Bone marrow (tissue), 2 donors: Measurements from ENCODE around the gene VWA5B1.
"Not testable (repeated sequence)": the region's sequence is repeated elsewhere in the genome, so short reads cannot be mapped to it uniquely, and the experiment has no call there.

Experiments used
- DNase-seq, 2 donors: peaks; one replicate each; lab custom pipeline; 2025; lab: John Stamatoyannopoulos, UW

Gene VWA5B1

DNA sequence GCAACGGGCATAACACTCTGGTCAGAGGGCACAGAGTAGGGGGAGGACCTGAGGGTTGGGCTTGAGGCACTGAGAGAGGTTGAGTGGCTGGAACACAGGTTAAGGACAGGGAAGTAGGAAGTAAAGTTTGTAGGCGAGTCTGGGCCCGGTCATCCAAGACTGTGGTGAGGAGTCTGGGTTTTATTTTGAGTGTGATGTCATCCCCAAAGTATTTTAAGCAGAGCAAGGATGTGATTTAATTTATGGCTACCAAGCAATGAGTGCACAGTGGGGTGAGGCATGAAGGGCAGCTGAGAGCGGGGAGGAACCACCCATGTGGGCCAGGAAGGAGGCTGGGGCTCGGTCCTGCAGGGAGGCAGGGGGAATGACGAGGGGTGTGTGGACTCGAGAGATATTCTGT, 11.2 kb upstream of the VWA5B1 start:
- no peak for DNase-seq

DNA sequence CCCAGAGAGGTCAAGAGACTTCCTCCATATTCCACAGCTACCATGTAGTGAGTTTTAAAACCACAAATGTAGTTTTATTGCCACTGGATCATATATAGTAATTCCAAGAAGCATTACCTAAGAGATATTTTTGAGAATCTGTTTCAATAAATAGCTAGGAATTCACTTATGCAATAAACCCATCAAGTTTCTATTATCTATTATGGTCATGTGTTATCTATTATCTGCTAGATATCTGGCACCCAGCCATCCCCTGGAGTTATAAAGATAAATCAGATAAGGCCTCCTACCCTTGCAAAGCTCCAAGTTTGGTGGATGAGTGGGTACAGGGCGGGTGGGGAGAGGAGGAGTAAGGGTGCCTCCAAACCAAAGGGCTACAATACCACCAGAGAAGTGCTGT, 10.3 kb upstream of the VWA5B1 start:
- DNase-seq: no peak

DNA sequence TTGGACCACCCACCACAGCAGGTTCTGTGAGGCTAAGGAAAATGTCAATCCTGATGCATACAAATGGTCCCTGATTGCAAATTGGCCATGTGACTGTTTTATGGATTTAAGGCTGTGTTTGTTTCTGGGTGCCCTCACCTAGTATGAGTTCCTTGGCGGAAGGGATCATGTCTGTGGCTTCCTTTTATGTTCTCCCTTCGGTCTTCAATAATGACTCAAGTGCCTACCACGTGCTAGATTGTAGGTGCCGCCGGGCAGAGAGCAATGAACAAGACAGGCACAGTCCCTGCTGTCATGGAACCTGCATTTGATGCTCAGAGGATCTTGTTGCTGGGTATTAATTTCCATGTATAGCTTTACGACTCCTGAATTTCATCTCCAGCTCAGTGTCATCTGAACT, 9.8 kb upstream of the VWA5B1 start:
- DNase-seq: no peak

DNA sequence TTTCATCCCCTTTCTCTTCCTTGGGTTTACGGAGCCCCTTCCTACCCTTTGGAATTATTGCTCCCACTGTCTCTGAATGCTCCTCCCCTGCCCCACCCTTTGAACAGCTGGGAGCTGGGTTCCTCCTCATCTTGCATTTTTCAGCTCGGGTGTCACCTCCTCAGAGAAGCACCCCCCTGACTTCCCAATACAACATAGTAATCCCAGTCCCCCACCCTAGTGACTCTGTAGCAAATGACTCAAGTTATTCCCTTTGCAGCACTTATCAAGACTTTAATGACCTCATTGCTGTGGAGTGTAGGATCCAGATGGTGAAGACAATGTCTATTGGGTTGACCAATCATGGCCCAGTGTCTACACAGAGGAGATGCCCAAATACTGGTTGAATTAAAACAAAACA, 8.9 kb upstream of the VWA5B1 start:
- DNase-seq: no peak

DNA sequence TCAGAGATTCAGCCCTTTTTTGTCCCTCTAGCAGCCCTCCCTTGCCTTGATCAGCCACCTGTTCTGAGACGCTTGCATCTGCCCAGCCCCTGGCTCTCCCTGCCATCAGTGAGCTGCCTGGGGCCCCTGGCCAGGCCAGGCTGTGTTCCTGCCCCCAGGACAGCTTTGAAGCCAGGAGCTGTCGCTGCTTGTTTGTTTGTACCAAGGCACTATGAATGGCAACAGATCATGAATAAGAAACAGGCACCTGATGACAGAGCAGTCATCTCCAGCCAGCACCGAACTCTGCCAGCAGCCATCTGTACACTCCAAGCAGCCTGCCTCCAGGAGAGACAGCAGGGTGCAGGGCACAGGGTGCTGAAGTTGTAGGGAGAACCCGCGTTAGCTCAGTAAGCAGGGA, 8.1 kb upstream of the VWA5B1 start:
- DNase-seq: no peak

DNA sequence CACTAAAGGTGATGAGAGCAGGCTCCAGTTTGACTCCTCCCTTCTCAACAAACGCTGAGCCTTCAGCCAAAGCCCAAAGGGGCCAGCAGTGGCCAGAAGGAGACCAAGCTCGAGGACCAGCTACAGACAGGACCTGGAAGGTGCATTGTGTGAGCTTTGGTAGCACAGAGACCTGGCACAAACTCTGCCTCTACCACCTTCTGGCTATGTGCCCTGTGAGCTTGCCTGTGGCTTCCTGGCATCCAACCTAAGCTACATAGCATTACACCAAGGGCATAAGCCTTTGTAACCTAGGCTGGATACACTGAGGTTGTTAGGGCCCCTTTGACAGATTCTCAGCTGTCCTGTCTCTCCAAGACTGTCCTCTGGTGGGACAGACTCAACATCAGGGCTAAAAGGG, 6.6 kb upstream of the VWA5B1 start:
- no peak for DNase-seq

DNA sequence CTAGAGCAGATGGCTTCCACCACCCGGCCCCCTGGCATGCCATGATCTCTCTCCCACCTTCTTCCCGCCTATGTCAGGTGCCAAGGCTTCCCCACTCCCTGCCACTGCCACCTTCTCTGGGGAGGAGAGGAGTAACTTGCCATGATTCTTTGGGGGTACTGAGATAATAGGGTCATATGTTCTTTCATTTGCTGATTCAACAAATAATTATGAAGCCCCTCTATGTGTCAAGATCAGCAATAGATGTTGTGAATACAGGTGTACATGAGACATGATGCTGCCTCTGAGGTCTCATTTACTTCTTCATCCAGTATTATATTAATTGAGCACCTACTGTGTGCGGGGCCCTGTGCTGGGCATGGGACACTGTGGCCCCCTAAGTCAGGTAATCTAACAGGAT, 6.0 kb upstream of the VWA5B1 start:
- DNase-seq: no peak

DNA sequence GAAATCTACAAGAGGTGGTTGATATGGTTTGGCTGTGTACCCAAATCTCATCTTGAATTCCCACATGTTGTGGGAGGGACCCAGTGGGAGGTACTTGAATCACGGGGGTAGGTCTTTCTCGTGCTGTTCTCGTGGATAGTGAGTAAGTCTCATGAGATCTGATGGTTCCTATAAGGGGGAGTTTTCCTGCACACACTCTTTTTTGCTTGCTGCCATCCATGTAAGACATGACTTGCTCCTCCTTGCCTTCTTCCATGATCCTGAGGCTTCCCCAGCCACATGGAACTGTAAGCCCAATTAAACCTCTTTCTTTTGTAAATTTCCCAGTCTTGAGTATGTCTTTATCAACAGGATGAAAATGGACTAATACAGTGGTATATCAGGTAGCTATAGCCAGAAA, 5.2 kb upstream of the VWA5B1 start:
- DNase-seq: no peak

DNA sequence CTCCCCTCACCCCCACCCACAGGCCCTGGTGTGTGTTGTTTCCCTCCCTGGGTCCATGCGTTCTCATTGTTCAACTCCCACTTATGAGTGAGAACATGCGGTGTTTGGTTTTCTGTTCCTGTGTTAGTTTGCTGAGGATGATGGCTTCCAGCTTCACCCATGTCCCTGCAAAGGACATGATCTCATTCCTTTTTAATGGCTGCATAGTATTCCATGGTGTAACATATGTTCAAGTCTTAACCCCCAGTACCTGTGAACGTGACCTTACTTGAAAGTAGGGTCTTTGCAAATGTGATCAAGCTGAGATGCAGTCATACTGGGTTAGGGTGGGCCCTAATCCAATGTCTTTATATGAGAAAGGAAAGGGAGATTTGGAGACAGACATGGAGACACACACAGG, 3.0 kb upstream of the VWA5B1 start:
- DNase-seq: not testable (repeated sequence)

DNA sequence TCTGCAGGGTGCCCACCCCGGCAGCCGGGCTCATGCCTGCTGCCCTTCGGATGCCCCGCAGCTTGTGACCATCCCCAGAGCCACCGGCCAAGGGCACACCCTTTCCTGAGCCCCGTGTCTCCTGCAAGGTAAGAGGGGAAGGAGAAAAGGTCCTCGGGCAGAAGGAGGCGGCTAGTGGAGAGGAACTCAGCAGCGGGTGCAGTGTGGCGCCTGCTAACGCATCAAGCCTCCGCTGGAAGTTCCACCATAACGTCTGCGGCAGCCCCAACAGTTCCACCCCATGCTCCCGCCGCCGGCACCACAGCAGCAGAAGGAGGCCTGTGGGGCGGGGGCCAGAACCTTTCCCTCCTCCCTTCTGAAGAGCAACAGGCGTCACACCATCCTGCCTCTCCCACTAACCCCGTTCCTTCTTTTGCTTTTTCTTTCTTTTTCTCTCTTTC, 990 bp downstream of the VWA5B1 start:
- no peak for DNase-seq

DNA sequence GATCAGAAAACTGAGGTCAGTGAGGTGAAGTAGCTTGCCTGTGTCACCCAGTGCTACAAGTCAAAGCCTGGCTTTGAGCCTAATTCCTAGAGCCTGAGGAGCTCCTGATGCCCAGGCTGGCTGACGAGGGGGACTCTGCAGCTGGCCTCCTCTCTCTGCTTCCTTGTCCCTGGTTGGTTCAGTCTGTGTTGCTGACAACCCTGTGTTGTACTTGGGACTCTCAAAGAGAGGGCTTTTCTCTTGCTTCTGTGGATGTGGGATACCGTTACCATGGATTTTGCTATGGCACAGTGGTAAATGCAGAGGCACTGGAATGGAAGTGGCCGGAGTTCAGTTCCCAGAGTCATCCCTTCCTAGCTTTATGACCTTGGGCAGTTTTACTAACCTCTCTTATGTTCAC, 8.0 kb downstream of the VWA5B1 start:
- DNase-seq: no peak

DNA sequence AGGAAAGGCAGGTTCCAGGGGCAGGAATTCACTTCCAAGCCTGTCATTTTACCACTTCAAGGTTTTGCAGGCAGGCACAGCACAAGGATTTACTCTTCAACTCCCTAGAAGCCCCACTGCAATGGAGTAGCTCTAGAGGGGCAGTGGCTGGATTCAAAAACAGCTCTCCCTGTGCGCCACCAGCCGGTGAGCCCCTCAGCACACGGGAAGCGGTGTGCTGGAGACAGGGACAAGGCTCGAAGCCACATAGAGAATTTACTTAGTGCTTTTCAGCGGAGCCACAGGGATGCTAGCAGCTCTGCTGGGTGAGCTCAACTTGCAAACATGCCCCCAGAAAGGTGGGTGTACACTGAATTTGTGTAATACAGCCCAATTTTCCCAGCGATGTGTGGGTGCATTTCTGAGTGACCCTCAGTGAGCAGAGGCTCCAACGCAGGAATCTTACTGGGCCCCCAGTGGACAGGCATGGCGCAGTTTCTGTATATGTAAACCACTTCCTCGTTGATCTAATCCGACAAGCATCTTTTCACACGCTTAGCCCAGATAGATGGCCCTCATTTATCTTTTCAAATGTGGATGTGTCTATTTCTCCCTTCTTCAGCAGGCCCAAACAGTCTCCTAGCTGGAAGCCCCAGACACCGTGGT, 10.9 kb downstream of the VWA5B1 start:
- DNase-seq: no peak

DNA sequence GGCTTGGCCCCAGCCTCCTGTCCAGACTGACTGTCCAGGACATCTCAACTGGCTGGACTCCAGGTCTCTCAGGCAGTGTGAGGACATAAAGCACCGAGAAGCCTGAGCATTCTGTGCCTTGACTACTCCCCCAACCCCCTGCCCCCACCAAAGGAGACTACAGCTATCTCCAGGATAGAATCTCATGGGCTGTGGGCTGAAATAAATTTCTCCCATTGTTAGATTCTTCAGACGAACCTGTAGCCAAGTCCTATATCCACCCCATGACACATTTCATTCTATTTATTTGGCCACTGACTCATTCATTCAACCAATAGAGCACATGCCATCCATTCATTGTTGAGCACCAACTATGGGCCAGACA, 11.4 kb downstream of the VWA5B1 start:
- DNase-seq: no peak

DNA sequence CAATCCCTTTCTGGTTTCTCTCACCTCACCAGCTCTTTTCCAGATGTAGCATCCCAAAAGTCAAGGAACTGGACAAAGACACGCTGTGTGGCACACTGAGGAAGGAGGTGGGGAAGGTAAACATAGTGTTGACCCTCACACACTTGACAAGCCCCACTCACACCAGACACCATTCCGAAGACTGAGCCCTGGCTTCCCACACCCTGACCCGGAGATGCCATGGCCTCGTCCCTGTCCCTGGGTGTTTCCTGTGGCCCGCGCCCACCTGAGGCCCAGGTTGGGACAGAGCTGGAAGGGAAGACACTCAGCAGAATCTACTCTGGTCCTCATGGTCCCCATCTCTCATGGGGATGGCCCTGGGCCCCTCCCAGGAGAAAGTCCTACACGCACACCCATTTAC, 16.4 kb downstream of the VWA5B1 start:
- no peak for DNase-seq

DNA sequence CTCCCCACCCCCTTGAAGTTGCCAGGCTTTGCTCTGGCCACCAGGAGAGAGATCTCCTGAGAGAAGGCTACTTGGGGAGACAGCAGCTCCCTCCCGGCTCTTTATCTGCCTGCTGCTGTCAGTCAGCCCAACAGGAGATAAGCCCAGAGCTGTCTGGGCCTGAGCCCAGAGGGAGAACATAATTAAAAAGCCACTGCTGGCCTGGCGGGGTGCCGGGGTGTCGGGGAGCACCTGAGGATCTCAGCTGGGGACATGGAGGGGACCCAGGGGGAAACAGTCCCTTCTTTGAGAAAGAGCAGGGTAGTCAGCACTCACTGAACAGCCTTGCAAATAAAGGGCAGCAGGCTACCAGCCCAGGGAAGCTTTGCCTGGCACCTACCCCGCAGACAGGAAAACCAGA, 17.9 kb downstream of the VWA5B1 start:
- no peak for DNase-seq

DNA sequence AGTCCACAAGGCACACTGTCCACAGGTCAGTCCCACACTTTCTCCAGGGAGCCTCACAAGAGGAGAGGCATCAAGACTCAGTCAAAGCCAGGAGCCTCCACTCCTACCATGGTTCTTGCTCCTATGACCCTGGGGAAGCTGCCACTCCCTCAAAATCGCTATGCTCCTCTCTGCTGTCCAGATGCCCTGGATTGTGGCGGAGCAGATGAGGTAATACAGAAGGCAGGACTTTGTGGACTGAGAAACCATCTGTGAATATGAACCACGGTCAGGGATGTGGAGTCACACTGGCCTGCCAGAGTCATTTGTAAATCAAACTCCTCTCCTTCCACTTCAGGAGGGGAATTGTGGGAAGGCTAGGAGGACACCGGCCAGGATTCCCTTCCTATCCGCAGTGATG, 20.6 kb downstream of the VWA5B1 start:
- no peak for DNase-seq

DNA sequence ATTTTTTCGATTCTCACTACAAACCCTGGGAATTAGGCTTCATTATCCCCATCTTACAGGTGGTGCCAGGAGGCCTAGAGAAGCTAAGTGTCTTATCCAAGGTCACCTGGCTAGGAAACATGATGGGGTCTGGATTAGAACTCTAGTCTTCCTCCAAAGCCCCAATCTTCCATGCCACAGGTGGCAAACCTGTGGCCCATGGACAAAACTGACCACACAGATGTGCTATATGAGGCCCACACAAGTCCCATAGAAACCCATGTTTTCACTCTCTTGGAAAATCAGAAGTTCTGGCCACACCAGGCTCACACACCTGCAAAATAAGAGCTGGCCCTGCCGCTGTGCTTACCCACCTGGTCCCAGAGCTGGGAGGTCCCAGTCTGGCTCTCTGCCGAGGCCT, 21.6 kb downstream of the VWA5B1 start:
- DNase-seq: no peak

DNA sequence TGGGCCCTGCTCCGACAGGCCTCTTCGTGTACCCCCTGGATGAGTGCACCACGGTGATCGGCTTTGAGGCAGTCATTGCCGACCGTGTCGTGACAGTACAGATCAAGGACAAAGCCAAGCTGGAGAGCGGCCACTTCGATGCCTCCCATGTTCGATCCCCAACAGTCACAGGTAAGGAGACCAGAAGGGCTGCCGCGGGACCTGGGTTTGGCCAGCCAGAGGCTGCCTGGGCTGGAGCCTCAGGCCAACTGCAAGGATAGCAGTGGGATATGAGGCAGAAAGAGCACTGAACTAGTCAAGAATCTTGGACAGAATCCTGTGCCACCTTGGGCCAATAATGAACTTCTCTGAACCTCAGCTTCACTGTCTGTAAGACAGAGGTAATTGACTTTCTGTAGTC, 22.1 kb downstream of the VWA5B1 start:
- DNase-seq: no peak

DNA sequence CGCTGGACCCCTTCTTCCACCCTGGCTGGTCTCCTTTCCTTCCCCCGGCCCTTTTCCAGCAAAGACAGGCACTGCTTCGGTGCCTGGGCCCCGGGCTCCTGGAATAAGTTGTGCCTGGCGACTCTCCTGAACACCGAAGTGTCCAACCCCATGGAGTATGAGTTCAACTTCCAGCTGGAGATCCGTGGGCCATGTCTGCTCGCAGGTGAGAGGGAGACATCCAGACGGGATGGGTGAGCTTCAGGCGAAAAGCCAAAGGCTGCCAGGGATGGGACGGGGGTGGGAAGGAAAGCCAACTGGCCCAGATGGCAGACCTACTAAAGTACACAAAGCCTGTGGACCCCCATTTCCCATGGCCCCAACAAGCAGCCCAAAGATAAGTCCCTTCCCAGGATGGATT, 26.8 kb downstream of the VWA5B1 start:
- DNase-seq: no peak

DNA sequence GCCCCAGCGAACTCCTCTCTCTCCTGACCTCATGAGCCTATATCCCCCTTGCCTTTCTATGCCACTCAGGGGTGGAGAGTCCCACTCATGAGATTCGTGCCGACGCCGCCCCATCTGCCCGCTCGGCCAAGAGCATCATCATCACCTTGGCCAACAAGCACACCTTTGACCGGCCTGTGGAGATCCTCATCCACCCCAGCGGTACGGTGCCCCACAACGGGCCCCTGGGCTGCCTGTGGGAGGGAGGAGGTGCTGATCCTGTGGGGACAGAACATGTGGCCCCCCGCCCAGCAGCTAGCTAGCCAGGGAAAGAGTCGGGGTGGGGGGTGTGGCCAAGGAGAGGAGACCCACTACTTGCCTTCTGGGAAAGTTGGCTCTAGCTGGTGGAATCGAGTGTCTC, 27.8 kb downstream of the VWA5B1 start:
- DNase-seq: no peak

DNA sequence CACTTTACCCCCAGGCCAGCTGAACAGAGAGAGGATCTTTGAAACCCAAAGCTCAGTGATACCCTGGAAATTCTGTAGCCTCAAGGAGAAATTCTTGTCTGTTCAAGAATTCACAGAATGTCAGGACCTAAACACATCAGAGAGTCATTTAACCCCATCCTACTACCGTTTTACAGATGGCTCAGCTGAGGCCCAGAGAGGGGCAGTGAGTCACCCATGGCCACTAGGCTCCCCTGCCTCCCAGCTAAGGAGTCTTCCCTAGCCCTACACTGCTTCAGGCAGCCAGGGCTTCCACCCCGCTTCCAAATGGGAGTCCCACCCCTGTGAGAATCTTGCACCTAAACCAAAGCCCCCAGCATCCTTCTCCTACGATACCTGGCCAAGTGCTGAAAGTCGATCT, 28.3 kb downstream of the VWA5B1 start:
- no peak for DNase-seq

DNA sequence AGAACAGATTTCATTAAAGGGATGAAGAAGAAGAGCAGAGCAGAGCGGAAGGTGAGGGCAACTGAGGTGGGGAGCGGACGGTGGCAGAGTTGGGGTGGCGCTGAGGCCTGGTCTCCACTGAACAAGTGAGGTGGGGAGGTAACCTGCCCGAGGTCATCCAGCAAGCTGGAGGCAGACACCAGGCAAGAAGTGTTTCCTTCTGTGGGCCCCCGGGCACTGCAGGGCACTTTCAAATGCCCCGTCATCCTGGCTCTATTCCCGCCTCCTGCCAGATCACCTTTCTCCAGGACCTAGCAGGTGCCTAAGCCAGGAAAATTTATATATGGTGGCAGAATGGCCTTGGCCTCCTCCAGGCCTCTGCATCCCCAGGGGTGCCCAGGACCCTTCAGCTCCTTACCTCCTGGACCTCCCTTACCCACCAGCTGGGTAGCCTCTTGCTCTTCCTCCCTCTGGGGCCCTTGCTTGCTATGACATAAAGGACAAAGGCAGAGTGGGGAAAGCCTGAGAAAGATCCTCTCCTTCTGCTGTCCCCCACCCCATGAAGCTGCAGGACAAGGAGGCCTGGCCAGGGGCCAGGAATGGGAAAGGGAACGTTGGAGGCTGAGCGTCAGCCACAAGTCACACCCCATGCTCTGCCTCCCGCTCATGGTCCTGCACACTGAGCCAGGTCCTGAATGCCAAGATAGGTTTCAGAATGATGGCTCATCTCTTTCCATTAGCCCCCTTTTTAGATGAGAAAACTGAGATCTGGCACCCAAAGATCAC, 29.0 kb downstream of the VWA5B1 start:
- DNase-seq: no peak

DNA sequence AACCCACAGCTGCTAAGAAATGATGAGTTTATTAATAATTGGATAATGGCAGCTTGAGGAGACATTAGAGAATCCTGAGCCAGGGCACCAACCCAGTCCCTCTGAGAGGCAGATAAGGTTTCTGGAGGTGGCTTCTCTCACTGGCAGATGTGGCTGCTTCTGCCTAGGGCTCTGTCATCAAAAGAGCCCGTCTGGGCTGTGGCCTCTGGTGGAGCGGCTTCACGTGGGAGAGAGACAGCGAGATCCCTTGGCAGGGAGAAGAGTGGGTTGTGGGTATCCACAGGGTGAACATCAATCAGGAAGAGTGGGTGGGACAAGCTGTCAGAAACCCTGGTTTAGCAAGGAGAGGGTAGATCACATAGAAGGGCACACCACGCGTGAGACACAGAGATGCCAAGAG, 30.0 kb downstream of the VWA5B1 start:
- DNase-seq: no peak

DNA sequence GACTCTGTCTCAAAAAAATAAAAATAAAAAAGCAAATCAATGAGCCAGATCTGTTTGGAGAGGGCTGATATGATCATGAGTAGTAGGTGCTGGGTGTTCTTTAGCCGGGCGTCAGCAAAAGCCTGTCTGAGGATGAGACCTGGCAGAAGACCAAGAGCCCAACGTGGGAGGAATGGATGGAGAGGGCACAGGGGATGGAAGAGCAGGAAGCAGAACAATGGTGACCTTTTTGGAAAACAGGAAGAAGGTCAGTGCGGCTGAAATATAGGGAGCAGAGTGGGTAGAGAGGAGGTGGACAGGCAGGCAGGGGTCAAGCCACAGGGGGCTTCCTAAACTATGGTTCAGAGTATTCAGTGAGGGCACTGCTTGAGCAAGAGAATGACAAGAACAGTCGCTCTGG, 30.9 kb downstream of the VWA5B1 start:
- no peak for DNase-seq
